SK-N-SH treated with all-trans-retinoic acid at 6 μM for 48 hours (cell line): ENCODE results near the gene SLCO6A1.
A peak's percentile ranks its signal among the peaks of the same experiment; 100 is the strongest.

Experiments used
- ATAC-seq: fragments of 200-7000 bp; cut with Tn5 transposase; 3 replicates; pipeline ENCODE4 v1.9.1; 2020; ENCODE audit warnings: mild to moderate bottlenecking, moderate library complexity
- ARNTL ChIP-seq: fragments of 450-650 bp; formaldehyde crosslinking; IDR thresholded peaks from 2 replicates; pipeline ENCODE4 v1.5.0; 2020; ENCODE audit warnings: low read depth, mild to moderate bottlenecking, moderate library complexity, borderline replicate concordance
- BACH2 ChIP-seq: fragments of 250-450 bp; sonication (Bioruptor Pico); IDR thresholded peaks from 2 replicates; pipeline ENCODE4 v1.9.0; 2021; ENCODE audit warnings: mild to moderate bottlenecking, borderline replicate concordance
- CREB5 ChIP-seq: fragments of 250-450 bp; sonication (Bioruptor Pico); IDR thresholded peaks from 2 replicates; pipeline ENCODE4 v1.5.1; 2020; ENCODE audit warnings: low read depth, mild to moderate bottlenecking, moderate library complexity
- CSDC2 ChIP-seq: fragments of 250-450 bp; sonication (Bioruptor Pico); IDR thresholded peaks from 2 replicates; pipeline ENCODE4 v1.5.0; 2020; ENCODE audit warnings: mild to moderate bottlenecking, moderate library complexity
- CSRNP3 ChIP-seq: fragments of 250-450 bp; sonication (Bioruptor Pico); IDR thresholded peaks from 2 replicates; pipeline ENCODE4 v1.5.1; 2021; ENCODE audit warnings: mild to moderate bottlenecking, moderate library complexity
- GLIS3 ChIP-seq: fragments of 250-450 bp; sonication (Bioruptor Pico); IDR thresholded peaks from 2 replicates; pipeline ENCODE4 v1.5.0; 2020; ENCODE audit warnings: mild to moderate bottlenecking, moderate library complexity
- ISL1 ChIP-seq: fragments of 250-450 bp; sonication (Bioruptor Pico); IDR thresholded peaks from 2 replicates; pipeline ENCODE4 v2.1.2; 2022; ENCODE audit warnings: mild to moderate bottlenecking, moderate library complexity
- OSR1 ChIP-seq: fragments of 250-450 bp; sonication (Bioruptor Pico); IDR thresholded peaks from 2 replicates; pipeline ENCODE4 v1.8.0; 2022; ENCODE audit warnings: moderate library complexity, mild to moderate bottlenecking, inconsistent platforms
- PATZ1 ChIP-seq: fragments of 250-450 bp; sonication (Bioruptor Pico); IDR thresholded peaks from 2 replicates; pipeline ENCODE4 v1.8.0; 2020; ENCODE audit warnings: mild to moderate bottlenecking, moderate library complexity, borderline replicate concordance
- POU6F1 ChIP-seq: fragments of 250-450 bp; sonication (Bioruptor Pico); IDR thresholded peaks from 2 replicates; pipeline ENCODE4 v1.8.0; 2021; ENCODE audit warnings: low read depth, mild to moderate bottlenecking, moderate library complexity, borderline replicate concordance
- PPARA ChIP-seq: fragments of 250-450 bp; sonication (Bioruptor Pico); IDR thresholded peaks from 2 replicates; pipeline ENCODE4 v1.5.0; 2020; ENCODE audit warnings: mild to moderate bottlenecking, borderline replicate concordance
- RARB ChIP-seq: fragments of 250-450 bp; sonication (Bioruptor Pico); IDR thresholded peaks from 2 replicates; pipeline ENCODE4 v1.8.0; 2021; ENCODE audit warnings: mild to moderate bottlenecking, moderate library complexity
- SNAI2 ChIP-seq: fragments of 250-450 bp; sonication (Bioruptor Pico); IDR thresholded peaks from 2 replicates; pipeline ENCODE4 v1.5.0; 2020; ENCODE audit warnings: mild to moderate bottlenecking, moderate library complexity
- TCF4 ChIP-seq: fragments of 250-450 bp; sonication (Bioruptor Pico); IDR thresholded peaks from 2 replicates; pipeline ENCODE4 v1.8.0; 2021; ENCODE audit warnings: mild to moderate bottlenecking, moderate library complexity, borderline replicate concordance
- TOX ChIP-seq: fragments of 250-450 bp; sonication (Bioruptor Pico); IDR thresholded peaks from 2 replicates; pipeline ENCODE4 v1.8.0; 2021; ENCODE audit warnings: mild to moderate bottlenecking, moderate library complexity, borderline replicate concordance
- ZC3H10 ChIP-seq: fragments of 250-450 bp; sonication (Bioruptor Pico); IDR thresholded peaks from 2 replicates; pipeline ENCODE4 v1.5.1; 2021; ENCODE audit warnings: mild to moderate bottlenecking, moderate library complexity
- ZFP3 ChIP-seq: fragments of 250-450 bp; sonication (Bioruptor Pico); IDR thresholded peaks from 2 replicates; pipeline ENCODE4 v1.5.0; 2020; ENCODE audit warnings: mild to moderate bottlenecking, moderate library complexity
- ZFP30 ChIP-seq: fragments of 450-650 bp; formaldehyde crosslinking; IDR thresholded peaks from 2 replicates; pipeline ENCODE4 v1.5.0; 2022; ENCODE audit warnings: mild to moderate bottlenecking, moderate library complexity
- ZNF565 ChIP-seq: fragments of 450-650 bp; formaldehyde crosslinking; conservative IDR thresholded peaks from 2 replicates; pipeline ENCODE4 v1.5.0; 2020; ENCODE audit warnings: low read depth, mild to moderate bottlenecking, moderate library complexity
- ZNF70 ChIP-seq: fragments of 450-650 bp; formaldehyde crosslinking; IDR thresholded peaks from 2 replicates; pipeline ENCODE4 v1.5.0; 2020; ENCODE audit warnings: mild to moderate bottlenecking, moderate library complexity
- ZNF8 ChIP-seq: fragments of 450-650 bp; formaldehyde crosslinking; IDR thresholded peaks from 2 replicates; pipeline ENCODE4 v1.5.0; 2020; ENCODE audit warnings: mild to moderate bottlenecking, moderate library complexity

Gene SLCO6A1

GRCh38 chr5:102532123-102532522, 33.3 kb upstream of the SLCO6A1 start:
- TF ChIP-seq ISL1 (CRISPR knock-in tag), result peak; percentile 19; the same call in 1 of the 2 replicates
- TF ChIP-seq GLIS3 (CRISPR knock-in tag), result no peak
- ATAC-seq, result no peak

- TF ChIP-seq BACH2, result no peak
- no peak for TF ChIP-seq RARB (CRISPR knock-in tag)
- TF ChIP-seq SNAI2, result no peak
- TF ChIP-seq CSDC2 (CRISPR knock-in tag), result no peak
- no peak for TF ChIP-seq CREB5 (CRISPR knock-in tag)
- ATAC-seq, result no peak
Measured at GRCh38 chr5:102531506-102531905, 32.7 kb upstream of the SLCO6A1 start.

GRCh38 chr5:102529447-102529846, 30.6 kb upstream of the SLCO6A1 start:
- ATAC-seq, result no peak
- no peak for TF ChIP-seq ZNF70 (CRISPR knock-in tag)
- TF ChIP-seq CSRNP3 (CRISPR knock-in tag), result no peak
- TF ChIP-seq BACH2, result no peak
- TF ChIP-seq GLIS3 (CRISPR knock-in tag), result no peak
- TF ChIP-seq TCF4, result no peak
- TF ChIP-seq RARB (CRISPR knock-in tag), result no peak
- no peak for TF ChIP-seq OSR1 (CRISPR knock-in tag)
- no peak for TF ChIP-seq POU6F1 (CRISPR knock-in tag)
- no peak for TF ChIP-seq ZFP30 (CRISPR knock-in tag)
- TF ChIP-seq TOX (CRISPR knock-in tag), result no peak
- TF ChIP-seq PATZ1 (CRISPR knock-in tag), result no peak
- no peak for TF ChIP-seq PPARA (CRISPR knock-in tag)
- no peak for TF ChIP-seq CSDC2 (CRISPR knock-in tag)
- TF ChIP-seq ISL1 (CRISPR knock-in tag), result no peak

GRCh38 chr5:102529031-102529430, 30.2 kb upstream of the SLCO6A1 start:
- no peak for TF ChIP-seq ZNF565 (CRISPR knock-in tag)
- TF ChIP-seq ZFP3 (CRISPR knock-in tag), result no peak
- TF ChIP-seq BACH2, result no peak
- no peak for TF ChIP-seq TOX (CRISPR knock-in tag)
- no peak for TF ChIP-seq ZNF8 (CRISPR knock-in tag)
- ATAC-seq, result no peak

- no peak for TF ChIP-seq CREB5 (CRISPR knock-in tag)
- no peak for TF ChIP-seq ARNTL (CRISPR knock-in tag)
- TF ChIP-seq SNAI2, result no peak
- TF ChIP-seq ZFP30 (CRISPR knock-in tag), result no peak
- TF ChIP-seq ZNF8 (CRISPR knock-in tag), result no peak
- TF ChIP-seq ZC3H10, result no peak
- TF ChIP-seq PATZ1 (CRISPR knock-in tag), result no peak
- no peak for TF ChIP-seq TOX (CRISPR knock-in tag)
- no peak for TF ChIP-seq OSR1 (CRISPR knock-in tag)
- peak; percentile 66 for ATAC-seq
Measured at GRCh38 chr5:102528600-102528999, 29.8 kb upstream of the SLCO6A1 start.
